ENCODE data around the gene CCDC141.

GRCh38 chr2:178859730-178860129 is 190.2 kb downstream of the CCDC141 start:
- no peak for TF ChIP-seq POLR2A (IDR thresholded peaks at IDR 0.05)
- TF ChIP-seq CTCF (IDR thresholded peaks at IDR 0.05): no peak
